Measurements from ENCODE around the gene TAF1A.
A peak's percentile ranks its signal among the peaks of the same experiment; 100 is the strongest.

Gene TAF1A

DNA sequence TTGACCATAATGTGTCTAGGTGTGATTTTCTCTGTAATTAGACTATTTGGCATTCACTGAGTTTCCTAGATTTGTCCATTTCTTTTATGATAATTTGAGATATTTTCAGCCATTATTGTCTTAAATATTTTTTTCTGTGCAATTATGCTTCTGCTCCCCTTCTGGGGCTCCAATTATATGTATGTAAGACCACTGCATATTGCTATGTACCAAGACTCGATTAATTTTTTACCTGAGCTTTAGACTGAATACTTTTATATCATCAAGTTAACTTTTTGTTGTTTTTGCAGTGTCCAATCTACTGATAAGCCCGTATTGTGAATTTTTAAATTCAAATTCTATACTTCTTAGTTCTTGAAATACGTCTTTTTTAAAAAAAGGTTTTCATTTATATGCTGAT lies 5.1 kb upstream of the TAF1A start:
- no peak for DNase-seq

DNA sequence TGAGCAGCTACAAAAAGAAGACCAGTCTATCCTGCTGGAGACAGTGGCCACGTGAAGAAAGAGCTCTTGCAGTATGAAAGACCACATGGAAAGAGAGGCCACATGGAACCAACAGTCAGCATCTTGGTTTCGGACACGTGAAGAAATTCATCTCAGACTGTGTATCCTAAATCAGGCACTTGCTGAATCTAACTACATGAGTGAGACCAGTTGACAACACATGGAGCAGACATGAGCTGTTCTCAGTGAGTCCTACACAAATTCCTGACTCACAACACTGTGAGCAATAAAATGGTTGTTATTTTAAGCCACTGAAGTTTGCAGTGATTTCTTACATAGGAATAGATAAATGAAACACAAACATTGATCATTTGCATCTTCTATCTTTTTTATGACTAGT lies 2.4 kb upstream of the TAF1A start:
- no peak for DNase-seq

DNA sequence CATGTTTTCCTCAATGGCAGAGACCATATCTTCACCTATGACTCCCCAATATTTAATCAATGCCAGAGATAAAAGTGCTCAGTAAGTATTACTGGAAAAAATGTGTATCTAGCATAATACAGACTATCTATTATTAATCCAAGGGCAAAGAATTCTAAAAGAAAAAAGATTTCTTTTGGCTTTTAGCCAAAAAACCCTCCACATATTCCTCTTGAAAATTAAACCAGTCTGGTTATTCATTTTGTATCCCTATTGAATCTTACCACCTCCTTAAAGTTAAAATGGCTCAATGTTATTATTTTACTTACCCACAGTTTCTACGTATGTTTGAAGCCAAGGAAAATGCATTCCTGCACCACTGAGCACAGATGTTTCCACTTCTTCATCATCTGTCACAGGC lies 1.6 kb downstream of the TAF1A start:
- DNase-seq = no peak

DNA sequence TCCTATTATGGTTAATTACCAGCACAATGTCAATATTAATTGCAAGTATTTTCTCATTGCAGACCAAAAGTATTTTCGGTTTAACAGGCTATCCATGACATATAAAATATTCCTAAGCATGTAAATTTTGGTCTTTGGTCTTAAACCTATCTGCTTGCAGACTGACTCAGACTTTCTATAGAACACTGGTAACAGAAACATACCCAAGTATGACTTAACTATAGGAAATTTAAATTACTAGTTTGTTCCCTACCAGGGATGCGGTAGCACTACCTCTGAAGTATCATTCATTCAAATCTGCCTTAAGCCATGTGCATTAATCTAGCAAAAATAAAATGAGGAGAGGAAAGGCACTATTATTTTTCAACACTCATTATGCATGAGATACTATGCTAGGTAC lies 2.9 kb downstream of the TAF1A start:
- no peak for DNase-seq

DNA sequence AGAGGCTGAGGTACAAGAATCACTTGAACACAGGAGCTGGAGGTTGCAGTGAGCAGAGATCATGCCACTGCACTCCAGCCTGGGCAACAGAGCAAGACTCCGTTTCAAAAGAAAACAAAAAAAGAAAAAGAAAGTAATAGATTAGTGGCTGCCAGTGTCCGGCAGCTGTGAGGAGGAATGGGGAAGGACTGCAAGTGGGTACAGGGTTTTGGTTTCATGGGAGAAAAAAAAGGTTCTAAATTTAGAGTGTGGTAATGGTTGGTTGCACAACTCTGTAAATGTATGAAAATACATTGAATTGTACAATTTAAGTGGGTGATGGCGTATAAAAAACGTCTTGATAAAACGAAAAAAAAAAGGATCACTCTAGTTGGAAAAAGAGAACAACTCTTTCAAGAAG lies 6.7 kb downstream of the TAF1A start:
- DNase-seq = no peak

DNA sequence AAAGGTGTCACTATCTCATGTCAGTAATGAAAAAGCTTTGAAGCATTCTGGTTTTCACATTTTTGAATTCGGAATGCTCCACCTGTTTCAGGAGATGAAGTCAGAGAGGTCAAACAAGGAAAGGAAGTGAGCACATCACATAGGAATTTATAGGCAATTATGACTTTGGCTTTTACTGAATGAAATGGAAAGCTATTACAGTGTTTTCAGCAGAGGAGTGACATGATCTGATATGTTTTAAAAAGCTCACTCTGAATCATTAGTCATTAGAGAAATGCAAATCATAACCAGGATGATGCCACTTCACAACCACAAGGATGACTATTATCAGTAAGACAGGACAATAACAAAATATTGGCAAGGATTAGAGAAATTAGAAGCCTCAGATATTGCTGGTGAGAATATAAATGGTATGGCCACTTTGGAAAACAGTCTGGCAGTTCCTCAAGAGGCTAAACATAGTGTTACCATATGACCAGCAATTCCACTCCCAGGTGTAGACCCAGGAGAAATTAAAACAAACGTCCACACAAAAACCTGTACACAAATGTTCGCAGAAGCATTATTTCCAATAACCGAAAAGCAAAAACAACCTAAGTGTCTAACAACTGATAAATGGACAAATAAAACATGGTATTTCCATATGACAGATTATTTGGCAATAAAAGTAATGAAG lies 7.5 kb downstream of the TAF1A start:
- DNase-seq = no peak

DNA sequence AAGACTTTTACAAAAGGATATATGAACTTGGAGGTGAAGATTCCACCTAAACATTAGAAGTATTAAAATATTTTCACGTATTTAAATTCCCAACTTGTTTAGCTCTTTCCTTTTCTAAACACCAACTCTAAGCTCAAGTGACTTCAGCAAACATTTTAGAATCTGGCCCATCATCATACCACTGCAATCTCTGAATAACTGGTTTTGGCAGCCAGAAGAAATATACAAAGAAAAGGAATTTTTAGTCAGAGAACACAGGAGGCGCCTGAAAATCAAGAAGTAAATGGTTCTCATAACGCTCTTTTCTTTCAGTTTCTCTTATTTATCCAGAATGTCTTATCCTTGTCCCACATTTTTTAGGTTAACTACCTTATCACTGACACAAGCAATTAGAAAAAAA lies 10.4 kb downstream of the TAF1A start:
- no peak for DNase-seq

DNA sequence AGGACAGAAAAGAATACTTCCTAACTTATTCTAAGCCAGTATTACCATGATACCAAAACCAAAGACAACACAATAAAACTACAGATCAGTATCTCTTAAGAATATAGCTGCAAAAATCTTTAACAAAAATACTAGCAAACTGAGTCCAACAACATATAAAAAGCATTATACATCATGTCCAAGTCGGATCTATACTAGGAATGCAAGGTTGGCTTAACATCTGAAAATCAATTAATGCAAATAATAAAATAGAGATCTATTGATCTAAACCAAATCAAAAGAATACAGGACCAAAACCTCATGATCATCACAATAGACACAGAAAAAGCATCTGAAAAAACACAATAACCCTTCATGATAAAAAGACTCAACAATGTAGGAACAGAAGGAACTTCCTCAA lies 18.9 kb downstream of the TAF1A start:
- DNase-seq = no peak

DNA sequence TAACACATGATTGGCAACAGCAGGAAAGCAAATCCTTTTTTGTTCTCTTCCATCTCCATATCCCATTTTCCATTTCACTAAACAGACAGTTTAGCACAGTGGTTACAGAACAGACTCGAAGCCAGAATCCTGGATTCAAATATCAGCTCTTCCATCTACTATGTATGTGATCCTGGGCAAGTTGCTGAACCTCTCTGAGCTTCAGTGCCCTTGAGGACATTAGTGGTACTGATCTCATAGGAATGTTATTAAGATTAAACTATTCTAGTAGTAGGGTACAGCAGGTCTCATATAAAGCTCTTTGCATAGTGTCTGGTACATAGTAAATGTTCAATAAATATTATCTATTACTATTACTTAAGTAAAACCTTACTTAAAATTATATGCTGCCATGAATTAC lies 28.1 kb downstream of the TAF1A start:
- no peak for DNase-seq

DNA sequence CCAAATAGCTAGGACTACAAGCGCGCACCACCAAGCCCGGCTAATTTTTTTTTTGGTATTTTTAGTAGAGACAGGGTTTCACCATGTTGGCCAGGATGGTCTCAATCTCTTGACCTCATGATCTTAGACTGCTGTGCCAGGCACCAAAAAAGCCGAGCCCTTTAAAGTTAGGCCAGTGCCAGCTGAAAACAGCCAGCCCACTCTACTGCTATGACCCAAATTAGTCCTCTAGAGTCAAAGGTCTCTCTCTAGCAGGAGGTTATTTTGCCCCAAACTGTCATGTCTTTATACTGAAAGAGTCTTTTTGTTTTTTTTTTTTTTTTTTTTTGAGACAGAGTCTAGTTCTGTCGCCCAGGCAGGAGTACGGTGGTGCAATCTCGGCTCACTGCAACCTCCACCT lies 32.2 kb downstream of the TAF1A start:
- no peak for DNase-seq

DNA sequence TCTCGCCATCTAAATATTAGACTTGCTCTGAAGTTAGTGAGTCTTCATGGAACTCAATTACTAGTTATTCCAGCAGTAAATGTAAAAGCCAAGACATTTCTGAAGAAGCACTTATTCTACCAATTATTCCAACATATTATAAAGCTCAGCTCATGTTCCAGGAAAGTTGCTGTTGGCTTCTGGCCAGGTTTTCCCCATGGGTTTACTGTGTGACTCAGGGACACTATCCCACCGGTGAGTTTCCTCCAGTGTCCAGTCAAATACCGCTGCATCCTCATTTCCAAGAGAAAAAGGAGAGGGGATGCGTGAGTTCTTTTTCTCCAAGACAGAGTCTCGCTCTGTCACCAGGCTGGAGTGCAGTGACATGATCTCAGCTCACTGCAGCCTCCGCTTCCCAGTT lies 32.6 kb downstream of the TAF1A start:
- no peak for DNase-seq

DNA sequence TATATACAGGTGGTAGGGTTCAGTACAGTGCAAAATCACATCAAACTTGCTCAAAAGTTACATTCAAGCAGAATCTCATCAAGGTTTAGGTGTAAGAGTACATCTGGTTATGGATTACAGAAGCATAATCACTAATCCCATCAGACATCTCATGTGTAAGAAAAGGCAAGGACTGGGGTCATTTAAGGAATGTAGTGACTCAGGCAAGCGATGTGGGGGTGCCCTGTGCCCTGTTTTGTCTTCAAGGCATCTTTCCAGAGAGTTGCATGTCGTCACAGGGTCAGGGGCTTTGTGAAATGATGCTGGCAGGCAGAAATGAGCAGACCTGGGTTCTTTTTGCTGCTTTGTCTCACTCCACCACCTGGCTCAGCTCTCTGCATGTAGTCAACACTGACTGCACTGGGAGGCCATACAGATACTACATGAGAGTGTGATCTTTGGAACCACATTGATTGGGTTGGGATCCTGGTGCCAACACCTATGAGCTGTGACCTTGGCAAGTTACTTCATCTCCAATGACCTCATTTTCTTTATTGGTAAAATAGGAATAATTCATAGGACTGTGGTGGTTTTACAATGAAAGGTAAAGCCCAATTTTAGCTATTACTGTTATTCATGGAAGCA lies 33.6 kb downstream of the TAF1A start:
- no peak for DNase-seq

DNA sequence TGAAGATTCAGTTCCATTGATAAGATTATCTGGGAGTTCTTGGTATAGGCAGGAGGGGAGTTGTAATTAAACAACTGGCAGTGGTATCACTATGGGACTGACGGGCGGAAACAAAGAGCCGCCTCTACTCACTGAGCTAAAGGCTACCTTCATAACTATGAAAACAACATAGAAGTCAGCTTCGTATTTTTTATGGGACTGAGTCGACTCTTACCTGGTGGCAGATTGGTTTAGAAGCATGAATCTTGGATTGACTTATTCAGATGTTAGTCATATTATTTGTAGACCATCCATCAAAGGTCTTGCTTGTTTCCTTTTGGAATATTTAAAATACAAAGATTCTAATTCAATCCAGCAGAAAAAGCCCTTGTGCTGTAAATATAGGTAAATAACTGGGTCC lies 35.6 kb downstream of the TAF1A start:
- no peak for DNase-seq

DNA sequence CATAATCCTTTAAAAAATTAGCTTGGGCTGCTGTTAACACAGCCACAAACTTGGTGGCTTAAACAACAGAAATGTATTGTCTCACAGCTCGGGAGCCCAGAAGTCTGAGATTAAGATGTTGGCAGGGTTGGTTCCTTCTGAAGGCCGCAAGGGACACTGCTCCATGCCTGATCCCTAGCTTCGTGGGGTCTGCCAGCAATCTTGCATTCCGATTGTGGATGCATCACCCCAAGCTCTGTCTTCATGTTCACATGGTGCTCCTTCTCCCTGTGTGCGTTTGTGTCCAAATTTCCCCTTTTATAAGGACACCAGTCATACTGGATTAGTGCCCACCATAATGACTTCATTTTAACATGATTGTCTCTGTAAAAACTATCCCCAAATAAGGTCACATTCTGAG lies 36.9 kb downstream of the TAF1A start:
- no peak for DNase-seq

DNA sequence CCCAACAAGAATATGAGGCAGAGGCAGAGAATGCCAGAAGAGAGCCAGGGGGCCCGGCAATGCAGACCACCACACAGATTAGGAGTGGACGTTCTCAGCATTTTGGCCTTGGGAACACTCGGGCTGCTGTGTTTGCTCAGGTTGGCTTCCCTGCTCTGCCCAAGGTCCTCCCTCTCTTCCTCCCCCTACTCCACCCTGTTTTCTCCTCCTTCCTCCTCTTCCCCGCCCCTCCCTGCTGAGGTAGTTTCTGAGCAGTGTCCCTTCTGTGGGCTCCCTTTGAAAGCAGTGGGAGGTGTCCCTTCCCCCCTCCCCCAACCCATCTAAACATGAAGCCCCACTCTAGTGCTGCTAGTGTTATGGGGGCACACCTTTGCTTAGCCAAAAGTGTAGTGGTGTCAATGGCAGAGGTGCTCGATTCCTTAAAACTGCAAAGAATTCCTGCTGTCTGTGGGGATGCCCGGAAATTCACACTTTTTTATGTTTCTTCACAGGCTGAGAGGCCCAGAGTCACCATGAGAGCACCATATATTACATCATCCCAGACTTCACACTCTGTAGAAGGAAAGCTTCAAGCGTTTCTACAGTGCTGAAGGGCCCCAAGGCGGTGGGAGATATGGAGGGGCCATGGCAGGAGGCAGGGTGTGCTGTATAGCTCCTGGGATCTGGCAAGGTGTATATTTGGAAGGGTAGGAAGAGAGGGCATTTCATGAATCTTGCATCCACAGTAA lies 41.6 kb downstream of the TAF1A start, which contains the start of gene HHIPL2:
Gene HHIPL2 (minus strand): TSS at position 161 of the 728 bp plus-strand sequence. CDS start 60 bp downstream, at position 101.
- DNase-seq = no peak

DNA sequence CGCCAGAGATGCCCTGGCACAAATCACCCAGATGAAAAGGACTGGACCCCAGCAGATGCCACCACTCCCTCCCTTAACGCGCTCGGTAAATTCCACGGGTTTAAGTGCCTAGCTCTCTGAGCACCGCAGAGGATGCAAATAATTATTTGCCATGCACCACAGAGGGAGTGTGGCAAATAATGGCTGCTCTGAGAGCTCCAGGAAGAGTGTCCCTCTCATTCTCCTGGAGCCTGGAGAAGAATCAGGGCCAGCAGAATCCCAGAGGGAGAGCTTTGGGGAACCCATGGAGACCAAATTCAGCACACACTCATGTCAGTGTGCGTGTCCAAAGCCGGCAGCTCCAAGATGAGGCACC lies 42.5 kb downstream of the TAF1A start:
- DNase-seq = no peak

DNA sequence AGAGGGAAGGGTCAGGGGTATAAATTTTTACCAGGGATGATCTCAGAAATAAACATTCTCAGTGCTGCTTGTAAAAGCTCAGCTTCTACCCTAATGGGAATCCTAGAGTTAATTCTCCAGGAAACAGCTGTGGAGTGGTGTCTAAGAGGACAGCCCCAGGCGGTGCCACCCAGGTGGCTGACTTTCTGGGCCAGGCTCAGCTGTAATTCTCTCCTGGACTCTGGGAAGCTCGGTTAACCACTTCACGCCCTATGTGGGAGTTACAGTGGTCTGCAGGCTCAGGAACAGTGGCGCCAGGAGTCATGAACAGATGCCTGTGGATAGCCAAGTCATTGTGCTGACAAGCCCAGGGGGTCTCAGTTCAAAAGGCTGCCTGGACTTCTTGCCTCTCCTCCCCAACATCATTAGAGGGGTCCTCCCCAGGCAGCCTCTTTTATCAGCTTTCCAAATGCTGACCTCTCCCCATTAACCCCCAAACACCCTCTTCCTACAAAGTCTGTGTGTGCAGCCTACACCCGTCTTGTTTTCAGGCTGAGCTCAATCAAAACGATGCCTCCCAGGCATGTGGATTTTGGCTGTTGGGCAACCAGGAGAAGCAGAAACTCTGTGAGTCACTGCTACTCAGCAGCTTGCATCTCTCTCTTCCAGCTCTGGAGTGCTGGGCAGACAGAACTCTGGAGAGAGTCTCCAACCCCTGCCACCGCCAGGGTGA lies 43.0 kb downstream of the TAF1A start:
- peak; percentile 56 for DNase-seq

DNA sequence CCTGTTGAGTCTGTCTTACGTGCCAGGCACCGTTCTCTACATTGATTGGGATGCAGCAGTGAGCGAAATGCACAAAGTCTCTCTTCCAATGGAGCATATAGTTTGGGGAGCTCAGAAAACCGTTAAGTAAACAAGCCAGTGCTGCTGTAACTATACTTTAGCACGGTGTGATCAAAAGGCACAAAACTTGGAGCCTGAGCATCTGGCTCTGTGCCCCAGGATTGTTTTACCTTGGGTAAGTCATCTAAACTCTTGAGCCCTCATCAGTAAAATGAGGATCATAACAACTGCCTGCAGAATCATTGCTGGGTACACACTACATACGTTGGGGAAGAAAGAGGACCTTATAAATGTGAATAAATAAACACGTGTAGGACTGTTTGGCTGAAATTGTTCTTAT lies 43.6 kb downstream of the TAF1A start:
- no peak for DNase-seq

DNA sequence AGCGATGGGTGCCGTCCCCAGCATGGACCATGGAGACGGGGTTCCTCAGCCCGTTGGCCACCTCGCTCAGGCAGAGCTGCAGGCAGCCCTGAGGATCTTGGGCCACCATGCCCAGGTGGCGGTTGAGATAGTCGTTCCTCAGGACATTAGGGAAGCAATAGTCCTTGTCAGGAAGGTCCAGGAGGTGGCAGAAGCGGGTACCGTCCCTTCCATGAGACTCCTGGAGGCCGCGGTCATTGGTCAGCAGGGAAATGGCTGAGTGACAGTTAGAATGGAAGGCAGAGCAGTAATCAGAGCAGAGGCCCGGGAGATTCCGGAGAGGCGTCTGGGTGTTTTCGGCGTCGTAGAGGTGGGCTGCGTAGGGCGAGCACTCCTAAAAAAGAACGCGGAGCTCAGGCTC lies 45.9 kb downstream of the TAF1A start:
- no peak for DNase-seq

DNA sequence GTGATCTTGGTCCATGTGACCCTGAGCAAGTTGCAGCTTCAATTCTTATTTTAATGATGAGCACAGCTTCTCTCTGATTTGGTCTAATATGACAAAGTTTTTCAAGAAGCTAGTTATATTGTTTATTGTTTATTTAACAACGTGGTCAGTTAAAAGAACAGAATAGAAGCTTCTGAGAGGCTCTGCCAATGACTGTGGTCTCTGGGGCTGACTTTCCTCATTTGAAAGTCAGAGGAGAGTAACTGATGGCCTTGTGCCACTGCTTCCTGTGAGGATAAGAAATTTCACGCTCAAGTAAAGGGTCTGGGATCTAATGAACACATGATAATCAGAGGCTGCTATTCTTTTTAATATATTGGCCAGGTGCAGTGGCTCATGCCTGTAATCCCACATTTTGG lies 49.1 kb downstream of the TAF1A start:
- no peak for DNase-seq

DNA sequence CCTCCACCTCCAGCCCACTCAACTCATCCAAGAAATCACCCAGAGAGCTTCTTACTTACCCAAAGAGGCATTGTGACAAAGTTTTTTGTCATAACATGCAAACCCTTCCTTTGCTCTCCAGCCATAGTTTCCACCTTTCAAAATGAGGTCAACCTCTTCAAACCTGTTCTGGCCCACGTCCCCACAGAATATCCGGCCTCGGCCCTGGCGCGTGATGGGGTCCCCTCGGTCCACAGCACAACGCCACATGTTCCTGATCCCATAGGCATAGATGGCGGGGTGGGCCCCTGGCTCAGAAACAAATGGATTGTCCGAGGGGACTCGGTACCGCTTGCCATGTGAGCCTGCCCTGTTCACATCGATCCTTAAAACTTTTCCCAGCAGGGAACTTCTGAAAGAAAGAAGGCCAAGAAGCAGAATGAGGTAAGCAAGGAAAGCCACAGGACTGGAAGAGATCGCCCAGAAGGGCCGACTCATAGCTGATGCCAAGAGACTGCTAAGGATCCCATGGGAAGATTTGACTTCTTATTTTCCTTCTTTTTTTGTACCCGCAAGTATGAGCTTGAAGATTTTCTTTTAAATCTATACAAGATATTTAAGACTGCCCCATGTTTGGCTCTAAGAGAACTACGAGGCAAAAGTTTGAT lies 49.7 kb downstream of the TAF1A start:
- DNase-seq = no peak

DNA sequence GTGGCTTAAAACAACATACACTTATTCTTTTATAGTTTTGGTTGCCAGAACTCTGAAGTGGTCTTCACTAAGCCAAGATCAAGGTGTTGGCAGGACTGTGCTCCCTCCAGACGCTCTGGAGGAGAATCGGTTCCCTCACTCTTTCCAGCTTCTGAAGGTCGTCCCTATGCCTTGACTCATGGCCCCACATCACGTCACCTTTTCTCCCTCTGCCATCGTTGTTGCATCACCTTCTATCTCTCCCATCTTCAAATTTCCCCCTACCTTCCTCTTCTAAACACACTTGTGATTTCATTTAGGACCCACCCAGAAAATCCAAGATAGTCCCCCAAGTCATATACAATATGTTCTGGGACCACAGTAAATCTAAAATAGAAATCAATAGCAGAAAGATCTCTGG lies 54.3 kb downstream of the TAF1A start:
- DNase-seq = no peak

DNA sequence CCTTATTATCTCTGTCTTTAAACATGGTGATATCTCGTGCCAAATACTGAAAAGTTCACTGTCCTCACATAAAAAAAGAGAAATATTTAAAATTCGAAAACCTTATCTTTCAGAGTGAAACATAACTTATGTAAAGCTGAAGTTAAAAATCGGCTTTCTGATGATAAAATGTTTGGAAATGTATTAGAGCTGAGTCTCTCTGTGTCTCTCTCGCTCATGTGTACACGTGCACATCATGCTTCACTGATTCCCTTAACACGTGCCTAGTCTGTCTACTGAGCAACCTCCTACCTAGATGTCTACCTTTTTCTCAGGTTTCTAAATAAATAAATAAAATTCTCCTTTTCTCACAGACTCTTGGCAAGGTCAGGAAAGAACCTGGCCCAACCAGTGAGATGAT lies 58.9 kb downstream of the TAF1A start:
- no peak for DNase-seq

Measured in DMS79 (cell line).